HG03432 (cell line): Measurements from ENCODE around the gene CAMK4.
"Not testable (repeated sequence)": the region's sequence is repeated elsewhere in the genome, so short reads cannot be mapped to it uniquely, and the experiment has no call there.

ENCODE experiments used
- ATAC-seq: cut with Tn5 transposase; IDR thresholded peaks from one replicate; pipeline ENCODE4 v1.9.1; 2021; ENCODE audit warnings: mild to moderate bottlenecking, moderate library complexity; ENCODE audit not compliant: unreplicated experiment

CAMK4 gene

DNA sequence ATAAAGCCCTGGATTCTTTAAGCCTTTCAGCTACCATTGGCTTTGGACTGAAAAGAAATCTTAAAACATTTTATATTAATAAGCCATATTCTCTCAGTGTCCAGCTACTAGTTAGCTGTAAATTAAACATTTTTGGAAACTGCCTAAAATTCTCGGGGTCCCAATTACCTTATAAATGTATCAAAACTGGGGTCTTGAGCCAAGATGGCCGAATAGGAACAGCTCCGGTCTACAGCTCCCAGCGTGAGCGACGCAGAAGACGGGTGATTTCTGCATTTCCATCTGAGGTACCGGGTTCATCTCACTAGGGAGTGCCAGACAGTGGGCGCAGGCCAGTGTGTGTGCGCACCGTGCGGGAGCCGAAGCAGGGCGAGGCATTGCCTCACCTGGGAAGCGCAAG, 77.9 kb downstream of the CAMK4 start:
- not testable (repeated sequence) for ATAC-seq

- ATAC-seq = no peak
Observed at GRCh38 chr5:111308951-111309350, 84.8 kb downstream of the CAMK4 start.

- no peak for ATAC-seq
Observed at GRCh38 chr5:111309384-111309783, 85.2 kb downstream of the CAMK4 start.

DNA sequence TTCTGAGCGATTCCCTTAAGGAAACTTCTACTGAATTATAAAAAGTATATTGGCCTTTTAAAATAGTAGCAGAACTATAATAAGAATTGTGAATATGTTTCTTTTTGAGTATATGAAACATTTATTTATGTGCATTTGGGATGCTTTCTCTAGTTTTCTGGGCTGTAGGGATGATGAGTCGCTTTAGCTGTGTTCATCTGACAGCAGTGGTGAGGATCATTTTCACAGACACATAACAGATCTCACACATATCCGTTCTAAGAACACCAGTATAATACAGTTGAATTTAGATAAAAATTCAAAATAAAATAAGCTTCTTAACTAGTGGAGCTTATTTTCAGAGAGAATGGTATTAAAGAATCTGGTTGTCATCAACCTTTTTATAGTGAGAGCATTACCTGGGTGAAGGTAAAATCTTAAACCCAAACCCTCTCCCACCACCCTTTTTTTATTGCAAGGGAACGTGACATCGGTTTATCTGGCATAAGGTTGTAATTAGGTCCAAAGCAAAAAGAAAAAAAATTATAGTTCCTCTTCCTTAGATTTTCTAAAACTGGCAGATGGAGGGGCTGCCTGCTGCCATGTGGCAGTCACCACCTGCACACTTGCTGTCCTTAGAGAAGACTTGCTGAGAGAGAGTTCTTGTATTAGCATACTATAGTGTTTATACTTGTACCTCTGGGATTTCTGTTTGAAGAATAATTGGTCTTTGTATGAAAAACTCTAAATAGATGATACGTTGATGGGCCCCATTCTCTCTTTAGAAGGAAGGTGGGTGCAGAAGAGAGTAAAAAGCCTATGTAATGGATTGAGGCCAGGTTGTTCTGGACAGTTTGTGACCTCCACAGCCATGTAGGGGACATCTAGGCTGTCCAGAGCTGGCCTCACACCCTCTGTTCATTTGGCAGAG, 86.8 kb downstream of the CAMK4 start:
- no peak for ATAC-seq

- ATAC-seq = no peak
Observed at GRCh38 chr5:111311666-111312065, 87.5 kb downstream of the CAMK4 start.

DNA sequence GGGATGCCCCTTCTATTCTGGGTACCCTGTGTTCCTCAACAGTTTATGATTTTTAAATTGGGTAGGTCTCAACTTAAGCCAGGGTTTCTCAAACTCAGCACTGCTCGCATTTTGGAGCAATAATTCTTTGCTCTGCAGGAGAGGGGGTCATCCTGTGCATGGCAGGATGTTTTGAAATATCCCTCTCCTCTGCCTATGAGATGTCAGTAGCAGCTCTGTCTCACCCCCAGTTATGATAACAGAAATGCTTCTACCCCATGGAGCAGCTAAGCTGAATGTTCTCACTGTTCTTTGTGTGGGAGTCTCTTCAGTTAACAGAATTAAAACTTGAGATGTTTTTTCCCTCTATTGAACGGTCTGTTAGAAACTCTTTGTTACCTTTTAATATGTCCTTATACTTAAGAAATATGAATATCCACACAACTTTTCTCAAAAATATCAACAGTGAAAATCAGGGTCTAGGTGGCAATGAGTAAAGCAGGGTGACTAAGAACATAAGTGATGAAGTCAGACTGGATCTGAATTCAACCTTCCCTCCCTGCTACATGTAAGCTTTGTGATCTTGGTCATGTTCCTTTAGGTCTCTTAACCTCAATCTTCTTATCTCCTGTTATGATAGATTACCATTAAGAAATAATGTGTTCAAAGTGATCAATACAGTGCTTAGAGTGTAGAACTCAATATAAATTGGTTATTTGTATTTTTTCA, 89.0 kb downstream of the CAMK4 start:
- peak; percentile 78 for ATAC-seq

- no peak for ATAC-seq
Observed at GRCh38 chr5:111320953-111321352, 96.8 kb downstream of the CAMK4 start.

- no peak for ATAC-seq
Observed at GRCh38 chr5:111321376-111321775, 97.2 kb downstream of the CAMK4 start.

DNA sequence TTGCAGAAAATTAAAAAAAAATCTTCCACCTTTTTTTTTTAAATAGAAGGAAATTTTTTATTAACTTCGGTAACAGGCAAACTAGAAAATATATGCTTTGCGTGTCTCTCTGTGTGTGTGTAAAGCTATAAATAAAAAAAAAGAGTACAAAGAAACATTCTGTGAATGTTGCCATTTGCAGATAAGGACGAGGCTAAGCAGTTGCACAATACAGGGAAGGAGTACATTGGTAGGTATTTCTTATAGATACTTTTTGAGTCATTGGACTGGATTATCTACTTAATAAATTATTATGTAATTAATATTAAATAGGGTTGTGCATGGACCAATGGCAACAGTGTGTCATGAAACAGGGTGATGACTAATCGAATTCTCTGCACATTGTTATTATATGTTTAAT, 102.4 kb downstream of the CAMK4 start:
- ATAC-seq = no peak

GRCh38 chr5:111337133-111337532, 112.9 kb downstream of the CAMK4 start:
- ATAC-seq = no peak

DNA sequence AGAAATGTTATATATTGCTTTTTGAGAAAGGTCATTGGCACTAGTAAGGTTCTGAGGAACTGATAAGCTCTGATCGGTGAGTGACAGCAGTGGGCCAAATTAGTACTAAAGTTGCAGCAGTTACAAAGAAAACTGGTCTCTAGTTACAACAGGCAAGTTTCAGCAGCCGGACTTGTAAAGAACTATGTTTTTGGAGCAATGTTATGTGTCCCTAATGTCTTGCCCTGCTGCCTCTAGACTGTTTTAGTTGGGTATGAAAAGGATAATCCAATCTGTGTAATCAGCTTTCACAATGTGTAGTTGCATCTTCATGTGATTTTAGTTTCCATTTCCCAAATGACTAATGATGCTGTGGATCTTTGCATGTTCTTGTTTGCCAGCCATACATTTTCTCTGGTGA, 113.5 kb downstream of the CAMK4 start:
- peak; percentile 73 for ATAC-seq

DNA sequence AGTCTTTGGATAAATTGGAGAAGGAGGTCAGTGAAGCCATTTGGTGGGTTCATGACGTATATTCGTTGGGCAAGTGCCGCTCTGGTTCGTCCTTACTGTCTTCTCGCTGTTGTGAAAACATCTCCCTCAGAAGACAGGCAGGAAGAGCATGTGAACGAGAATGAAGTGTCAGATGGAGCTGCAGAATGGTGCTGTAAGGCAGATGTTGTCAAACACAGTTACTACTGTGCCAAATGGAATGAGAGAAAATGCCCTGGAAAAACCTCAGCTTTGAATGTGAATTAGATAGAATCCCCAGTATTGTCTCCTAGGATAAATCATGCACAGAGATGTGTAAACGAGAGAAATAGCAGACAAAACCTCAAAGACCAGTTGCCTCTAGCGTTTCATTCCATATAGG, 121.5 kb downstream of the CAMK4 start:
- no peak for ATAC-seq

DNA sequence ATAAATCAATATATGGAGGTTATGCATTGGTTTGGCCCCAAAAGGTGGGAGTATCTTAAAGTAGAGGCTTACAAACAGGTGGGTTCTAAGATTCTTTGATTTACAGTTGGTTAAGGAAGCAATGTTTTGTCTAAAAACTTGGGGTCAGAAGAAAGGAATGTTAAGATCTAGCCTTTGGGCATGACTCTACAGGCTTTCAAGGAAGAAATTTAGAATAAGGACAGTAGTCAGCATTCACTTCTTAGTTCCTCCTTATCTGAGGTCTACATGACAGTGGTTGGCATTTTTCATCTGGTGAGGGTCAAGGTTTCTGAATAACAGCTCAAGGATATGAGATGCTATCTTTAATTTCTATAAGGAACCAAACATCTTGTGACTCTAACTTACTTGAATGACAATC, 122.8 kb downstream of the CAMK4 start:
- ATAC-seq = no peak

- no peak for ATAC-seq
Observed at GRCh38 chr5:111348661-111349329, 124.6 kb downstream of the CAMK4 start.

- no peak for ATAC-seq
Observed at GRCh38 chr5:111349429-111349828, 125.2 kb downstream of the CAMK4 start.

- no peak for ATAC-seq
Observed at GRCh38 chr5:111353035-111353434, 128.9 kb downstream of the CAMK4 start.

- not testable (repeated sequence) for ATAC-seq
Observed at GRCh38 chr5:111358726-111359125, 134.5 kb downstream of the CAMK4 start.

DNA sequence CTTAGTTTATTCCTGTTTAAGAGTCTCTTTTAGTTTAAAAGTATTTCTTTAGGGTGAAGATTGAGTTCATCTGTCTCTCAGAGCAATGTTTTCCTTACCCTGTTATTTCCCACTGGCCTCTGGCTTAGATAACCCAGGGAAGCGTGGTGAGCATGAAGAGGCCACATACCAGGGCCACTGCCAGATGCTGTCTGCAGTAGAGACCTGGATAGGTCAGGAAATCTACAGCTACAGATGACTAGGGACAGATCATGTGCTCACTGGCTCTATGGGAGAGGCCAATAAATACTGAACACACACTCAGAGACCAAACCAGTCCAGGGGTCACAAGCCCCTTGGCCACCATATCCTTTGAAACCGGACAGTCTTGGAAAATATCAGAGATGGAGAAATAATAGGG, 136.0 kb downstream of the CAMK4 start:
- ATAC-seq = no peak

DNA sequence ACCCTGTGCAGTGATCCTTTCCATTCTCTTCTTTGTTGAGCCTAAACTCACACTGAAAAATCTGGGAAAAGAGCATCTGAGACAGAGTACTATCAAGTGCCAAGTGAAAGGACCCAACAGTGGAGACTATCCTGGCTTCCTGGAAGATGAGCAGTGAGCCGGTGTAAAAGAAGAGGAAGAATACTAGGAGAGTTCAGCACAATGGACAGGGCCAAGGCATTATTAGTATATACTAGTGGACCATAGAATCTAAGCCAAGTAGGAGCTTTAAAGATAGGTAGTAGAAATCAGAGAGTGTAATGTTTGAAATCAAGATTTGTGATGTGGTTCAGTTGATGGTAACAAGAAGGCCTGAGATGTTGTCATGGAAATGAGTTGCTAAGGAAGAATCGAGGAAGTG, 140.8 kb downstream of the CAMK4 start:
- no peak for ATAC-seq

DNA sequence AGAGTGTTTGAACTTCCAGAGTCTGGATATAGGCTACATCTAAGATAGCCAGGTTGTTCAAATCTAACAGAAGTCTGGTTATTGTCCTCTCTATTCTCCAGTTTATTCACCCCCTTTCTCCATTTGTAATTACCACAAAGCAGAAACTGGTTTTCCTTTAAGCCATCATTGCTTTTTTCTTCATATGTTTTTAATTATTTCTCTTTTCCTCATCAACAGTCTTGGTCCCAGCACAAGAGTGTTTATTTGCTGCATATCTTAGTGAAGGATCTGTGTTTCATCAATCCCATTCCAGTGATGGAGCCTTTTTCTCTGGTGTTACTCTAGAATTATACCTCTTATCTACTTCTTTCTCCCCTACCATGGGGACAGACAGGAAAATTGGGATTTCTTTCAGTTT, 142.2 kb downstream of the CAMK4 start:
- ATAC-seq = no peak

- no peak for ATAC-seq
Observed at GRCh38 chr5:111367115-111367514, 142.9 kb downstream of the CAMK4 start.

DNA sequence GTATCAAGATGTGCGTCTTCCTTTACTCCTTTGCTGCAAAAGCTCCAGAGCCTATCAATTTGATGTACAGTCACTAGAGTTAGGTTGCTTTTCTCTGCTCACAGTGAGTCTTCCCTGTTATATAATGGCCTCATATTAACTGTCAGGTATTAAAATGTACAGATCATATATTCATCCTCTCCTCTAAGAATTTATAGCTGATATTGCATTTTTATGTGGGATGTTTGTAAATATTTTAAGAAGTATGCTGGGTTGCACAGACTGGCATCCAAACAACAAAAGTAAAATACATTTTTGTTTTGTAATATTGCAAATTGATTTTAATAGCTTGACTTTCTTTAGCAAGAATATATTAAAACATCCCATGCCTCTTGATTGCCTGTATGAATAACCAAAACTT, 148.6 kb downstream of the CAMK4 start:
- no peak for ATAC-seq
